DOHH2 (cell line): Measurements from ENCODE around the gene CEP70.
"Not testable (repeated sequence)": the region's sequence is repeated elsewhere in the genome, so short reads cannot be mapped to it uniquely, and the experiment has no call there.

Experiments
- H3F3A ChIP-seq: fragments of 200-600 bp; sonication (generic), shearing (Covaris generic); 2 replicates; pipeline ENCODE4 v1.6.0; 2016; ENCODE audit warnings: antibody characterized with exemption, mild to moderate bottlenecking; ENCODE audit not compliant: control insufficient read depth, insufficient read depth
- H3K27ac ChIP-seq: fragments of 200-600 bp; sonication (generic); 2 replicates; pipeline ENCODE4 v1.5.1; 2014; ENCODE audit warnings: low read depth, mild to moderate bottlenecking, low read length, moderate library complexity
- H3K27me3 ChIP-seq: fragments of 200-600 bp; sonication (generic); 2 replicates; pipeline ENCODE4 v1.6.1; 2014; ENCODE audit warnings: mild to moderate bottlenecking, low read length, mixed read lengths; ENCODE audit not compliant: control insufficient read depth
- H3K36me3 ChIP-seq: fragments of 200-600 bp; sonication (generic); 2 replicates; pipeline ENCODE4 v1.6.1; 2014; ENCODE audit warnings: mild to moderate bottlenecking, low read length, moderate library complexity, mixed read lengths; ENCODE audit not compliant: control insufficient read depth
- H3K4me1 ChIP-seq: fragments of 200-600 bp; sonication (generic); 2 replicates; pipeline ENCODE4 v1.6.1; 2014; ENCODE audit warnings: mild to moderate bottlenecking, low read length, mixed read lengths; ENCODE audit not compliant: control insufficient read depth
- H3K4me2 ChIP-seq: fragments of 200-600 bp; sonication (generic); 2 replicates; pipeline ENCODE4 v1.6.0; 2014; ENCODE audit warnings: mild to moderate bottlenecking, low read length, moderate library complexity
- H3K4me3 ChIP-seq: fragments of 200-600 bp; sonication (generic); 2 replicates; pipeline ENCODE4 v1.5.1; 2014; ENCODE audit warnings: mild to moderate bottlenecking, low read length, mixed read lengths
- H3K79me2 ChIP-seq: fragments of 200-600 bp; sonication (generic); 2 replicates; pipeline ENCODE4 v1.6.1; 2014; ENCODE audit warnings: mild to moderate bottlenecking, low read length, mixed read lengths; ENCODE audit not compliant: control insufficient read depth
- H3K9me2 ChIP-seq: fragments of 200-600 bp; sonication (generic); replicated peaks from 2 replicates; pipeline ENCODE4 v1.6.1; 2014; ENCODE audit warnings: mild to moderate bottlenecking, low read length, mixed read lengths; ENCODE audit not compliant: control insufficient read depth
- H3K9me3 ChIP-seq: fragments of 200-600 bp; sonication (generic); 2 replicates; pipeline ENCODE4 v1.6.1; 2014; ENCODE audit warnings: antibody characterized with exemption, low read length, mixed read lengths; ENCODE audit not compliant: control insufficient read depth, insufficient read depth
- H4K20me1 ChIP-seq: fragments of 200-600 bp; sonication (generic); 2 replicates; pipeline ENCODE4 v1.6.0; 2014; ENCODE audit warnings: low read depth, mild to moderate bottlenecking, antibody characterized with exemption, low read length, moderate library complexity; ENCODE audit not compliant: control insufficient read depth, insufficient read depth
- CTCF ChIP-seq: fragments of 200-600 bp; sonication (generic); IDR thresholded peaks from one replicate; pipeline ENCODE4 v1.5.1; 2014; ENCODE audit warnings: antibody characterized with exemption, mild to moderate bottlenecking, low read depth, low read length; ENCODE audit not compliant: poor library complexity, severe bottlenecking
- EZH2phosphoT487 ChIP-seq: fragments of 200-600 bp; sonication (generic); IDR thresholded peaks from 2 replicates; pipeline ENCODE4 v1.6.1; 2017; ENCODE audit warnings: borderline replicate concordance, mild to moderate bottlenecking, antibody characterized with exemption, low read length, moderate library complexity, mixed read lengths

Gene CEP70

GRCh38 chr3:138497851-138498250 lies 96.2 kb downstream of the CEP70 start:
- Histone ChIP-seq H3K36me3 (no peaks in the 10 kb centered on the region), H3K9me3 (no peaks in the 10 kb centered on the region), H3K79me2 (no peaks in the 10 kb centered on the region), H3F3A (no peaks in the 10 kb centered on the region), H4K20me1 (no peaks in the 10 kb centered on the region), H3K27me3 (no peaks in the 10 kb centered on the region), H3K4me3 (no peak overlapping the region), H3K27ac (no peak overlapping the region), H3K4me1 (no peaks in the 10 kb centered on the region), H3K4me2 (no peak overlapping the region), H3K9me2 (no peaks in the 10 kb centered on the region)
- TF ChIP-seq CTCF: no peak
- TF ChIP-seq EZH2phosphoT487: no peak

GRCh38 chr3:138497021-138497420 lies 97.0 kb downstream of the CEP70 start:
- Histone ChIP-seq H3K27ac (no peak overlapping the region), H3K9me2 (no peaks in the 10 kb centered on the region), H3K4me3 (no peak overlapping the region), H3K4me2 (no peak overlapping the region), H4K20me1 (no peaks in the 10 kb centered on the region), H3K36me3 (no peaks in the 10 kb centered on the region), H3F3A (no peaks in the 10 kb centered on the region), H3K4me1 (no peaks in the 10 kb centered on the region), H3K9me3 (no peaks in the 10 kb centered on the region), H3K27me3 (no peaks in the 10 kb centered on the region), H3K79me2 (no peaks in the 10 kb centered on the region)
- TF ChIP-seq CTCF (no peak), EZH2phosphoT487 (no peak)

- H3K27me3 ChIP-seq: no peaks in the 10 kb centered on the region
- no peaks in the 10 kb centered on the region for H3K9me2 ChIP-seq
- H3K27ac ChIP-seq: no peak overlapping the region
- no peak for TF ChIP-seq CTCF
- TF ChIP-seq EZH2phosphoT487: no peak
- no peaks in the 10 kb centered on the region for H3K79me2 ChIP-seq
- H3K9me3 ChIP-seq: no peaks in the 10 kb centered on the region
- no peak overlapping the region for H3K4me3 ChIP-seq
- no peaks in the 10 kb centered on the region for H3K36me3 ChIP-seq
- H3K4me2 ChIP-seq: no peak overlapping the region
- H3K4me1 ChIP-seq: no peaks in the 10 kb centered on the region
- H4K20me1 ChIP-seq: no peaks in the 10 kb centered on the region
- H3F3A ChIP-seq: no peaks in the 10 kb centered on the region
Measured at GRCh38 chr3:138496436-138496835, 97.6 kb downstream of the CEP70 start.

- not testable (repeated sequence) for H3K27ac ChIP-seq, H3K4me3 ChIP-seq, H3K9me3 ChIP-seq, H3K9me2 ChIP-seq, H3K79me2 ChIP-seq, H4K20me1 ChIP-seq, H3K27me3 ChIP-seq, H3K36me3 ChIP-seq, H3F3A ChIP-seq, H3K4me1 ChIP-seq, H3K4me2 ChIP-seq
Measured at GRCh38 chr3:138495638-138496037, 98.4 kb downstream of the CEP70 start.
